Measurements from ENCODE around the gene IL1RL1. TPM values are rescaled to one million over a fixed set of nuclear protein-coding genes. Genes with fewer than 3 reads are reported as not detected.

IL1RL1 gene
- total RNA-seq, 1 experiment from 2014 or later: not detected

- ChIA-PET POLR2A (interaction anchor here (0.6 kb wide), 1 partner anchor 12 kb away, joined by 6 read pairs; no protein-coding TSS in a partner anchor), CTCF (no interaction called here)
- H3K27ac Mint-ChIP-seq: no peak overlapping the region
- peaks cover 5% of the 10 kb centered on the region for H3K4me1 Mint-ChIP-seq
- H3K4me3 Mint-ChIP-seq: no peak overlapping the region
- H3K27me3 Mint-ChIP-seq (ENCODE audit: low read depth): peaks cover 3% of the 10 kb centered on the region; the same call in 1 of the 2 replicates
- DNase-seq (ENCODE audit: low spot score): no peak
- H3K9me3 Mint-ChIP-seq: peaks cover 13% of the 10 kb centered on the region
- H3K36me3 Mint-ChIP-seq: no peaks in the 10 kb centered on the region
- no peak for ATAC-seq
- TF ChIP-seq MLX (CRISPR knock-in tag; IDR thresholded peaks at IDR 0.05) (no peak), E2F5 (CRISPR knock-in tag; IDR thresholded peaks at IDR 0.05) (no peak), STAT6 (CRISPR knock-in tag; conservative IDR thresholded peaks at IDR 0.05; ENCODE audit: low read depth) (no peak), ZMAT4 (CRISPR knock-in tag; IDR thresholded peaks at IDR 0.05) (no peak), CREB1 (CRISPR knock-in tag; IDR thresholded peaks at IDR 0.05) (no peak), EMX1 (CRISPR knock-in tag; IDR thresholded peaks at IDR 0.05) (no peak), ZNF416 (CRISPR knock-in tag; IDR thresholded peaks at IDR 0.05) (no peak), NR2C2 (CRISPR knock-in tag; IDR thresholded peaks at IDR 0.05) (no peak), RORB (CRISPR knock-in tag; IDR thresholded peaks at IDR 0.05) (no peak), SP1 (CRISPR knock-in tag; conservative IDR thresholded peaks at IDR 0.05) (no peak), CREM (CRISPR knock-in tag; IDR thresholded peaks at IDR 0.05) (no peak), ZNF121 (CRISPR knock-in tag; IDR thresholded peaks at IDR 0.05) (no peak), ATF1 (CRISPR knock-in tag; IDR thresholded peaks at IDR 0.05) (no peak), PREB (CRISPR knock-in tag; IDR thresholded peaks at IDR 0.05; ENCODE audit: borderline replicate concordance) (no peak), TEAD1 (CRISPR knock-in tag; IDR thresholded peaks at IDR 0.05) (no peak), ELF4 (CRISPR knock-in tag; IDR thresholded peaks at IDR 0.05; ENCODE audit: low read depth) (no peak), ERG (CRISPR knock-in tag; IDR thresholded peaks at IDR 0.05) (no peak)
- TF ChIP-seq, protein P1, sequence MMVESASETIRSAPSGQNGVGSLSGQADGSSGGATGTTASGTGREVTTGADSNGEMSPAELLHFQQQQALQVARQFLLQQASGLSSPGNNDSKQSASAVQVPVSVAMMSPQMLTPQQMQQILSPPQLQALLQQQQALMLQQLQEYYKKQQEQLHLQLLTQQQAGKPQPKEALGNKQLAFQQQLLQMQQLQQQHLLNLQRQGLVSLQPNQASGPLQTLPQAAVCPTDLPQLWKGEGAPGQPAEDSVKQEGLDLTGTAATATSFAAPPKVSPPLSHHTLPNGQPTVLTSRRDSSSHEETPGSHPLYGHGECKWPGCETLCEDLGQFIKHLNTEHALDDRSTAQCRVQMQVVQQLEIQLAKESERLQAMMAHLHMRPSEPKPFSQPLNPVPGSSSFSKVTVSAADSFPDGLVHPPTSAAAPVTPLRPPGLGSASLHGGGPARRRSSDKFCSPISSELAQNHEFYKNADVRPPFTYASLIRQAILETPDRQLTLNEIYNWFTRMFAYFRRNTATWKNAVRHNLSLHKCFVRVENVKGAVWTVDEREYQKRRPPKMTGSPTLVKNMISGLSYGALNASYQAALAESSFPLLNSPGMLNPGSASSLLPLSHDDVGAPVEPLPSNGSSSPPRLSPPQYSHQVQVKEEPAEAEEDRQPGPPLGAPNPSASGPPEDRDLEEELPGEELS (CRISPR knock-in tag; IDR thresholded peaks at IDR 0.05): no peak
- TF ChIP-seq, protein P2, sequence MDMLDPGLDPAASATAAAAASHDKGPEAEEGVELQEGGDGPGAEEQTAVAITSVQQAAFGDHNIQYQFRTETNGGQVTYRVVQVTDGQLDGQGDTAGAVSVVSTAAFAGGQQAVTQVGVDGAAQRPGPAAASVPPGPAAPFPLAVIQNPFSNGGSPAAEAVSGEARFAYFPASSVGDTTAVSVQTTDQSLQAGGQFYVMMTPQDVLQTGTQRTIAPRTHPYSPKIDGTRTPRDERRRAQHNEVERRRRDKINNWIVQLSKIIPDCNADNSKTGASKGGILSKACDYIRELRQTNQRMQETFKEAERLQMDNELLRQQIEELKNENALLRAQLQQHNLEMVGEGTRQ (CRISPR knock-in tag; IDR thresholded peaks at IDR 0.05): no peak
These were observed 42.2 kb upstream of the IL1RL1 start for GRCh38 chr2:102269200-102269524.

All from WTC11 (cell line).